IMR-90 (cell line): Measurements from ENCODE around the gene CEP97. TPM values are rescaled to one million over a fixed set of nuclear protein-coding genes. Genes with fewer than 3 reads are reported as not detected.

ENCODE experiments used
- ATAC-seq: fragments of 200-7000 bp; cut with Tn5 transposase; 2 replicates; pipeline ENCODE4 v1.9.1; 2020; ENCODE audit warnings: low read depth, mild to moderate bottlenecking, moderate library complexity
- BruUV-seq: library from RNA; stranded (reverse); fragments of 400-500 nt; replicated peaks from 2 replicates; lab custom pipeline; 2021; lab: Mats Ljungman, UMichigan
- CTCF ChIA-PET: fragments of 300-600 bp; formaldehyde crosslinking; extraction: SDS; loops from one replicate; lab custom pipeline; 2021; ENCODE audit warnings: antibody characterized with exemption; lab: Yijun Ruan, JAX
- POLR2A ChIA-PET: fragments of 300-600 bp; sonication (Branson Sonifier 250); formaldehyde crosslinking; loops from one replicate; lab custom pipeline; 2022; ENCODE audit warnings: antibody characterized with exemption; ENCODE audit not compliant: unreplicated experiment; lab: Charles Lee
- DNase-seq: peaks from one replicate; pipeline ENCODE4 v3.0.0; 2013
- H2AFZ ChIP-seq: replicated peaks from 2 replicates; pipeline ENCODE3; 2013; ENCODE audit warnings: low read length, mild to moderate bottlenecking; ENCODE audit not compliant: poor library complexity
- H2AK5ac ChIP-seq: 2 replicates; pipeline ENCODE4 v1.6.1; 2013; ENCODE audit warnings: low read depth, low read length, inconsistent platforms
- H2AK9ac ChIP-seq: replicated peaks from 2 replicates; pipeline ENCODE3; 2013; ENCODE audit warnings: mild to moderate bottlenecking, low read depth, low read length, moderate library complexity; ENCODE audit not compliant: poor library complexity
- H2BK120ac ChIP-seq: 2 replicates; pipeline ENCODE4 v1.6.1; 2013; ENCODE audit warnings: low read depth, low read length, inconsistent platforms
- H2BK15ac ChIP-seq: 3 replicates; pipeline ENCODE4 v1.6.1; 2013; ENCODE audit warnings: low read depth, low read length, inconsistent platforms
- H2BK20ac ChIP-seq: 2 replicates; pipeline ENCODE4 v1.6.1; 2013; ENCODE audit warnings: low read depth, mild to moderate bottlenecking, inconsistent platforms, low read length, moderate library complexity
- H2BK5ac ChIP-seq: 2 replicates; pipeline ENCODE4 v1.6.1; 2013; ENCODE audit warnings: mild to moderate bottlenecking, low read depth, low read length, inconsistent platforms; ENCODE audit not compliant: poor library complexity, severe bottlenecking
- H3K14ac ChIP-seq: replicated peaks from 2 replicates; pipeline ENCODE4 v1.6.1; 2013; ENCODE audit warnings: low read depth, low read length, inconsistent platforms
- H3K18ac ChIP-seq: 2 replicates; pipeline ENCODE4 v1.6.1; 2013; ENCODE audit warnings: low read depth, low read length, control low read depth
- H3K23ac ChIP-seq: 2 replicates; pipeline ENCODE4 v1.6.1; 2013; ENCODE audit warnings: low read depth, low read length, inconsistent platforms
- H3K27ac ChIP-seq: 2 replicates; pipeline ENCODE4 v1.5.1; 2013; ENCODE audit warnings: mild to moderate bottlenecking, control low read depth, low read length; ENCODE audit not compliant: insufficient read depth
- H3K27me3 ChIP-seq: 2 replicates; pipeline ENCODE4 v1.6.1; 2013; ENCODE audit warnings: low read length; ENCODE audit not compliant: control insufficient read depth, insufficient read depth
- H3K36me3 ChIP-seq: 2 replicates; pipeline ENCODE4 v1.6.1; 2013; ENCODE audit warnings: low read length, mixed read lengths; ENCODE audit not compliant: control insufficient read depth, insufficient read depth
- H3K4ac ChIP-seq: 2 replicates; pipeline ENCODE4 v1.6.1; 2013; ENCODE audit warnings: low read depth, low read length, inconsistent platforms
- H3K4me1 ChIP-seq: 2 replicates; pipeline ENCODE4 v1.6.1; 2013; ENCODE audit warnings: low read length, mixed read lengths; ENCODE audit not compliant: control insufficient read depth, insufficient read depth
- H3K4me2 ChIP-seq: 2 replicates; pipeline ENCODE4 v1.6.1; 2013; ENCODE audit warnings: low read depth, mild to moderate bottlenecking, control low read depth, low read length, moderate library complexity
- H3K4me3 ChIP-seq: 2 replicates; pipeline ENCODE4 v1.5.1; 2013; ENCODE audit warnings: low read depth, mild to moderate bottlenecking, control low read depth, low read length, moderate library complexity; ENCODE audit not compliant: insufficient read depth
- H3K56ac ChIP-seq: 2 replicates; pipeline ENCODE4 v1.6.1; 2013; ENCODE audit warnings: low read length, inconsistent platforms; ENCODE audit not compliant: insufficient read depth; ENCODE audit errors: extremely low read depth
- H3K79me1 ChIP-seq, 2 experiments: 2 replicates each; pipeline ENCODE4 v1.6.1; 2013; ENCODE audit warnings: low read length in 2 of 2, inconsistent platforms in 1 of 2, low read depth in 1 of 2
- H3K9ac ChIP-seq: 2 replicates; pipeline ENCODE4 v1.6.1; 2013; ENCODE audit warnings: low read depth, low read length, control low read depth
- H3K9me1 ChIP-seq: 2 replicates; pipeline ENCODE4 v1.6.1; 2013; ENCODE audit warnings: low read length, inconsistent platforms; ENCODE audit not compliant: insufficient read depth
- H3K9me3 ChIP-seq: 2 replicates; pipeline ENCODE4 v1.6.1; 2013; ENCODE audit warnings: low read length; ENCODE audit not compliant: control insufficient read depth, insufficient read depth
- H4K20me1 ChIP-seq: 2 replicates; pipeline ENCODE4 v1.6.1; 2013; ENCODE audit warnings: low read length, inconsistent platforms; ENCODE audit not compliant: insufficient read depth
- H4K5ac ChIP-seq: 2 replicates; pipeline ENCODE4 v1.6.1; 2013; ENCODE audit warnings: mild to moderate bottlenecking, low read depth, low read length, control low read depth
- H4K8ac ChIP-seq, 2 experiments: 2 replicates each; pipeline ENCODE4 v1.6.1; 2013; ENCODE audit warnings: low read depth in 2 of 2, low read length in 2 of 2, control low read depth in 1 of 2, inconsistent platforms in 1 of 2
- H4K91ac ChIP-seq: 2 replicates; pipeline ENCODE4 v1.6.1; 2013; ENCODE audit warnings: low read depth, low read length, inconsistent platforms; ENCODE audit not compliant: insufficient read depth
- BHLHE40 ChIP-seq: fragments of 150-350 bp; IDR thresholded peaks from 2 replicates; pipeline ENCODE4 v1.6.1; 2016; ENCODE audit warnings: mild to moderate bottlenecking, low read depth, low read length
- CEBPB ChIP-seq: IDR thresholded peaks from 2 replicates; pipeline ENCODE4 v1.6.1; 2012; ENCODE audit warnings: low read depth, low read length, improper control_type of control experiment
- CHD1 ChIP-seq: IDR thresholded peaks from 2 replicates; pipeline ENCODE4 v1.6.1; 2012; ENCODE audit warnings: low read depth, low read length, improper control_type of control experiment
- CTCF ChIP-seq: conservative IDR thresholded peaks from 2 replicates; pipeline ENCODE4 v1.5.1; 2012; ENCODE audit warnings: mild to moderate bottlenecking, low read depth, low read length, improper control_type of control experiment
- ELK1 ChIP-seq: fragments of 150-350 bp; IDR thresholded peaks from 2 replicates; pipeline ENCODE4 v1.6.1; 2016; ENCODE audit warnings: low read depth, mild to moderate bottlenecking, low read length, moderate library complexity, borderline replicate concordance
- FOS ChIP-seq: fragments of 150-350 bp; IDR thresholded peaks from 2 replicates; pipeline ENCODE4 v1.6.1; 2016; ENCODE audit warnings: low read depth, low read length
- MAFK ChIP-seq: IDR thresholded peaks from 2 replicates; pipeline ENCODE4 v1.6.1; 2012; ENCODE audit warnings: low read depth, low read length, improper control_type of control experiment
- MAZ ChIP-seq: IDR thresholded peaks from 2 replicates; pipeline ENCODE4 v1.6.1; 2012; ENCODE audit warnings: low read depth, mild to moderate bottlenecking, low read length, improper control_type of control experiment, moderate library complexity, borderline replicate concordance
- MXI1 ChIP-seq: IDR thresholded peaks from 2 replicates; pipeline ENCODE4 v1.6.1; 2012; ENCODE audit warnings: low read depth, mild to moderate bottlenecking, low read length, moderate library complexity, borderline replicate concordance
- NFE2L2 ChIP-seq: fragments of 150-350 bp; IDR thresholded peaks from 2 replicates; pipeline ENCODE4 v1.6.1; 2016; ENCODE audit warnings: low read depth, mild to moderate bottlenecking, low read length
- POLR2A ChIP-seq: IDR thresholded peaks from 2 replicates; pipeline ENCODE4 v1.6.1; 2012; ENCODE audit warnings: mild to moderate bottlenecking, low read depth, low read length
- RAD21 ChIP-seq: IDR thresholded peaks from 2 replicates; pipeline ENCODE4 v1.6.1; 2012; ENCODE audit warnings: low read length, improper control_type of control experiment
- RCOR1 ChIP-seq: IDR thresholded peaks from 2 replicates; pipeline ENCODE4 v1.6.1; 2012; ENCODE audit warnings: mild to moderate bottlenecking, low read length, improper control_type of control experiment; ENCODE audit not compliant: insufficient replicate concordance
- RFX5 ChIP-seq: IDR thresholded peaks from 2 replicates; pipeline ENCODE4 v1.8.0; 2012; ENCODE audit warnings: low read depth, mild to moderate bottlenecking, low read length, moderate library complexity
- SMC3 ChIP-seq: fragments of 150-350 bp; IDR thresholded peaks from 2 replicates; pipeline ENCODE4 v1.6.1; 2016; ENCODE audit warnings: low read depth, mild to moderate bottlenecking, antibody characterized with exemption, low read length, moderate library complexity
- WGBS, 2 experiments: methylation state at CpG; one replicate each; pipeline versions ENCODE4 v1.1.5 to v1.1.7; 2013; ENCODE audit warnings: missing lambda C conversion rate in 2 of 2; ENCODE audit not compliant: insufficient read length in 1 of 2; ENCODE audit errors: extremely low coverage in 2 of 2; 5-methylcytosine and 5-hydroxymethylcytosine counted together
- dilution Hi-C: fragments of 300-500 bp; cut with HindIII; formaldehyde crosslinking; loops from one replicate; pipeline ENCODE4 v1.14.3; 2018; ENCODE audit warnings: low sequenced_read_pairs; ENCODE audit not compliant: unreplicated experiment
- in situ Hi-C: fragments of 300-500 bp; cut with MboI; formaldehyde crosslinking; loops from 3 replicates; pipeline ENCODE4 v1.14.3; 2019; ENCODE audit warnings: low sequenced_read_pairs, inconsistent platforms, mixed read lengths
- intact Hi-C: fragments of 100-400 bp; cut with micrococcal nuclease; formaldehyde crosslinking; loops from 2 replicates; pipeline ENCODE4 v1.10.0; 2022
- polyA plus RNA-seq, 3 experiments: library from polyadenylated mRNA; depleted of rRNA; stranded (reverse); fragments of >200 nt; gene quantifications; 2 replicates each; pipeline ENCODE4 v1.2.3, GENCODE V29; 2012; ENCODE audit warnings: low replicate concordance in 1 of 3
- total RNA-seq: library from RNA; depleted of rRNA; stranded (reverse); fragments of >200 nt; gene quantifications from 2 replicates; pipeline ENCODE4 v1.2.3, GENCODE V29; 2012
- TF ChIP-seq, protein P1 (sequence below): fragments of 150-350 bp; IDR thresholded peaks from 2 replicates; pipeline ENCODE4 v1.6.1; 2017; ENCODE audit warnings: mild to moderate bottlenecking, antibody characterized with exemption, low read length, low read depth

The CEP97 gene
- total and polyA plus RNA-seq, 2 of the 4 experiments (the other 2 are of a cell fraction), result 2.0 to 21.9 TPM

- CTCF ChIA-PET, result interaction anchor here (1.1 kb wide), 1 partner anchor 407 kb away, joined by 4 read pairs; no protein-coding TSS in a partner anchor
- Histone ChIP-seq H3K9me3 (no peaks in the 10 kb centered on the region), H3K14ac (no peak overlapping the region), H2BK5ac (no peak overlapping the region), H4K5ac (no peak overlapping the region), H3K4me1 (no peaks in the 10 kb centered on the region; the same call in 1 of the 2 replicates), H3K4me2 (no peak overlapping the region), H4K20me1 (no peaks in the 10 kb centered on the region), H3K23ac (no peak overlapping the region), H3K79me1 (peaks cover 7 to 12% of the 10 kb centered on the region in 2 experiments; a peak in 3 of 4 replicates), H2BK120ac (no peak overlapping the region), H3K27ac (no peak overlapping the region), H3K56ac (no peak overlapping the region), H3K9me1 (peaks cover 6% of the 10 kb centered on the region; the same call in 1 of the 2 replicates), H2AK5ac (no peak overlapping the region), H2BK15ac (no peak overlapping the region), H3K4me3 (no peak overlapping the region), H3K18ac (no peak overlapping the region), H3K36me3 (peaks cover 11% of the 10 kb centered on the region), H3K4ac (no peak overlapping the region), H4K8ac (no peak overlapping the region), H2BK20ac (no peak overlapping the region), H2AK9ac (no peak overlapping the region), H3K9ac (no peak overlapping the region), H2AFZ (no peak overlapping the region), H4K91ac (no peak overlapping the region), H3K27me3 (no peaks in the 10 kb centered on the region)
- no peak for ATAC-seq
- BruUV-seq, result no TSS peak
- WGBS, 2 experiments, result no CpG with 5 or more reads among the region's 5 CpGs
- no peak for DNase-seq
- dilution Hi-C loops, result no loop called here
- POLR2A ChIA-PET, result interaction anchor here (0.5 kb wide), 1 partner anchor 10 kb away, joined by 3 read pairs; no protein-coding TSS in a partner anchor
- intact Hi-C loops, result no loop called here
- TF ChIP-seq NFE2L2 (no peak), MAFK (no peak), POLR2A (no peak), MAZ (no peak), FOS (no peak), CEBPB (no peak), CTCF (no peak), ELK1 (no peak), RFX5 (no peak), RCOR1 (no peak), MXI1 (no peak), RAD21 (no peak), SMC3 (no peak), BHLHE40 (no peak), CHD1 (no peak)
- TF ChIP-seq, protein P1, sequence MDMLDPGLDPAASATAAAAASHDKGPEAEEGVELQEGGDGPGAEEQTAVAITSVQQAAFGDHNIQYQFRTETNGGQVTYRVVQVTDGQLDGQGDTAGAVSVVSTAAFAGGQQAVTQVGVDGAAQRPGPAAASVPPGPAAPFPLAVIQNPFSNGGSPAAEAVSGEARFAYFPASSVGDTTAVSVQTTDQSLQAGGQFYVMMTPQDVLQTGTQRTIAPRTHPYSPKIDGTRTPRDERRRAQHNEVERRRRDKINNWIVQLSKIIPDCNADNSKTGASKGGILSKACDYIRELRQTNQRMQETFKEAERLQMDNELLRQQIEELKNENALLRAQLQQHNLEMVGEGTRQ, result no peak
- in situ Hi-C loops, result no loop called here
Observed at GRCh38 chr3:101817992-101818391, 93.6 kb downstream of the CEP97 start.
